Effector memory CD4-positive, alpha-beta T cell (primary cell): Measurements from ENCODE around the gene CTNNBL1.

Experiments used
- DNase-seq, 3 donors: peaks; one replicate each; pipeline ENCODE4 v3.0.0-alpha.2; 2020
- H3K27ac ChIP-seq: 2 replicates; pipeline ENCODE4 v1.7.0; 2013; ENCODE audit warnings: mild to moderate bottlenecking, low read length, moderate library complexity; ENCODE audit not compliant: insufficient read depth, poor library complexity, severe bottlenecking
- H3K27me3 ChIP-seq: replicated peaks from 2 replicates; pipeline ENCODE4 v1.7.0; 2013; ENCODE audit warnings: mild to moderate bottlenecking, low read length; ENCODE audit not compliant: insufficient read depth, control insufficient read depth, poor library complexity, severe bottlenecking
- H3K36me3 ChIP-seq: 2 replicates; pipeline ENCODE4 v1.7.0; 2013; ENCODE audit warnings: mild to moderate bottlenecking, low read length, moderate library complexity; ENCODE audit not compliant: control insufficient read depth, insufficient read depth
- H3K4me1 ChIP-seq: 2 replicates; pipeline ENCODE4 v1.7.0; 2013; ENCODE audit warnings: low read length, mild to moderate bottlenecking; ENCODE audit not compliant: control insufficient read depth, insufficient read depth, poor library complexity, severe bottlenecking
- H3K4me3 ChIP-seq: 2 replicates; pipeline ENCODE4 v1.7.0; 2013; ENCODE audit warnings: low read length, low read depth, mild to moderate bottlenecking; ENCODE audit not compliant: insufficient read depth, poor library complexity, severe bottlenecking
- H3K9me3 ChIP-seq: 2 replicates; pipeline ENCODE4 v1.7.0; 2013; ENCODE audit warnings: mild to moderate bottlenecking, low read length, moderate library complexity; ENCODE audit not compliant: control insufficient read depth

Gene CTNNBL1

DNA sequence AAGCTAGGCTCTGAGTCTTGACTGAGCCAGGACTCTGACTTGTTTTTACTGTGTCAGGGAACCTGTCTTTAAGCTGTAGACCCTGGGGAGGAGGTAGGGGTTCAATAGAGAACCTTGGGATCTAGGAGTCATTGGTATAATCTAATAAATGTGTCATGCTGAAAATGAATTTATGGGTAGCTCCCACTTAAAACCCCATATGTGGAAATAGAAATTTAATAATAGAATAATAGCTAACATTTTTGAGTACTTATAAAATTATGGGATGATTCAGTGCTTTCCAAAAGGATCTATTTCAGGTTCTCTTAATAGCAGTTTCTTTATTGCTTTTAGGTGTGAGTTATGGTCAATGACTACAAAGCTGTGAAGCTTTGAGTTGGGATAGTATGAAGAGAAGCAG, 41.7 kb downstream of the CTNNBL1 start:
- Histone ChIP-seq H3K27me3 (no peaks in the 10 kb centered on the region), H3K4me1 (no peaks in the 10 kb centered on the region), H3K4me3 (no peak overlapping the region), H3K9me3 (no peaks in the 10 kb centered on the region), H3K27ac (no peak overlapping the region), H3K36me3 (peaks cover 38% of the 10 kb centered on the region)
- no peak for DNase-seq

- Histone ChIP-seq H3K27me3 (no peaks in the 10 kb centered on the region), H3K36me3 (peaks cover 38% of the 10 kb centered on the region), H3K4me1 (no peaks in the 10 kb centered on the region), H3K9me3 (no peaks in the 10 kb centered on the region), H3K4me3 (no peak overlapping the region), H3K27ac (no peak overlapping the region)
- no peak for DNase-seq
Measured at GRCh38 chr20:37736132-37736531, 42.3 kb downstream of the CTNNBL1 start.

GRCh38 chr20:37737826-37738420, 44.1 kb downstream of the CTNNBL1 start:
- no peak for DNase-seq
- H3K9me3 ChIP-seq: no peaks in the 10 kb centered on the region
- H3K27me3 ChIP-seq: no peaks in the 10 kb centered on the region
- no peaks in the 10 kb centered on the region for H3K4me1 ChIP-seq
- no peak overlapping the region for H3K27ac ChIP-seq
- peaks cover 38% of the 10 kb centered on the region for H3K36me3 ChIP-seq
- H3K4me3 ChIP-seq: no peak overlapping the region

GRCh38 chr20:37741055-37741454, 47.2 kb downstream of the CTNNBL1 start:
- no peak overlapping the region for H3K4me3 ChIP-seq
- H3K36me3 ChIP-seq: peaks cover 25% of the 10 kb centered on the region
- H3K4me1 ChIP-seq: no peaks in the 10 kb centered on the region
- H3K27me3 ChIP-seq: no peaks in the 10 kb centered on the region
- H3K9me3 ChIP-seq: no peaks in the 10 kb centered on the region
- DNase-seq: no peak
- no peak overlapping the region for H3K27ac ChIP-seq

DNA sequence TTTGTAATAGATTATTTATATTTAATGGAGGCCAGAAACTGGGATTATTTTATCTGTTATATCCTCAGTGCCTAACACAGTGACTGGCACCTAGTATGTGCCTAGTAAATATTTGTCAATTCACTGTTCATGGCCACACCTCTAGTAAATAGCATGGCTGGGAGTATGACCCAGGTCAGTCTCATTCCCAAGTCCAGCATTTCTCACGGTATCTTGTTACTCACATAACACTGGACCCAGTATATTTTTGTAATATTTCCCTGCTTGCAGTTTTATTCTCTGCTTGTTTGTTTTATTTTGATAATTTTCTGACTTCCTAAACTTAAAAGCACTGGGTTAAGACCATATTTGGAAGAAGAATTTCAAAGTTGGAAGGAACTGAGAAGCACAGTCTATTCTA, 47.7 kb downstream of the CTNNBL1 start:
- Histone ChIP-seq H3K27me3 (no peaks in the 10 kb centered on the region), H3K27ac (no peak overlapping the region), H3K4me1 (no peaks in the 10 kb centered on the region), H3K4me3 (no peak overlapping the region), H3K36me3 (peaks cover 27% of the 10 kb centered on the region), H3K9me3 (no peaks in the 10 kb centered on the region)
- DNase-seq: no peak

GRCh38 chr20:37742131-37742530, 48.3 kb downstream of the CTNNBL1 start:
- H3K4me1 ChIP-seq: no peaks in the 10 kb centered on the region
- H3K36me3 ChIP-seq: peaks cover 30% of the 10 kb centered on the region
- H3K4me3 ChIP-seq: no peak overlapping the region
- H3K27me3 ChIP-seq: no peaks in the 10 kb centered on the region
- no peaks in the 10 kb centered on the region for H3K9me3 ChIP-seq
- DNase-seq: no peak
- no peak overlapping the region for H3K27ac ChIP-seq

DNA sequence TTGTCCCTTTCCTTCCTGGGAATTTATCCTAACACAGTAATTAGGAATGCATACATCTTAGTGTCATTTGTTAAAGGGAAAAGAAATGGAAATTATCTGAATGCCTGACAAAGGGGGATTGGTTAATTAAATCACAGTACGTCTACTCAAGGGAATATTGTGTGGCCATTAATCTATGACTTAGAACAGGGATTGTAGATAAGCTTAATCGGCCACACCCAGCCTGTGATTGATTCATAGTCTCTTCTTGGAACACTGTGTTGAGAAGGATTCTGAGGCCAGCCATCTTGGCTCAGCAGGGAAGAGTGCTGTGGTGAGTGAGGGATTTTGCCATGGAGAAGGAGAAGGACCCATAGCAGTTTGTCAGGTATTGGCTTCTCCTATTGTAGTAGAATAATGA, 50.5 kb downstream of the CTNNBL1 start:
- Histone ChIP-seq H3K9me3 (no peaks in the 10 kb centered on the region), H3K4me1 (no peaks in the 10 kb centered on the region), H3K27me3 (no peaks in the 10 kb centered on the region), H3K4me3 (no peak overlapping the region), H3K36me3 (peaks cover 15% of the 10 kb centered on the region), H3K27ac (no peak overlapping the region)
- no peak for DNase-seq

DNA sequence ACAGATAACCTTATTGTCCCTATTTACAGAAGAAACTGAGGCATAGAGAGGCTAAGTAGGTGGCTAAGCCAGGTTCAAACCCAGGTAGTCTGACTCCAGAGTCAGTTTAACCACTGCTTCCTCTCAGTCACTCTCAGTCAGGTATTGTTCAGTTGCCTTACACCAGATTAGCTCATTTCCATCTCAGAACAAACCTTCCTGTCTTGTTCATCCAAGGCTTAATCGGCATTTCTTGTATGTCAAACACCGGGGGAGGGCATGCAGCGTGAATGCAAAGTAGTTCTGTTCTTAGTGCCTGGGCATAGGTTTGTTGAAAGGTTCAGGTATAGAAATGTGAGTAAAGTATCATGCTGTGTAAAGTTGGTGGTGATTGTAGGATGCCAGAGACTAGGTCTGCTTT, 51.7 kb downstream of the CTNNBL1 start:
- Histone ChIP-seq H3K4me3 (no peak overlapping the region), H3K4me1 (no peaks in the 10 kb centered on the region), H3K27me3 (no peaks in the 10 kb centered on the region), H3K36me3 (peaks cover 15% of the 10 kb centered on the region), H3K9me3 (no peaks in the 10 kb centered on the region), H3K27ac (no peak overlapping the region)
- DNase-seq: no peak

- Histone ChIP-seq H3K27me3 (no peaks in the 10 kb centered on the region), H3K4me3 (no peak overlapping the region), H3K9me3 (no peaks in the 10 kb centered on the region), H3K27ac (no peak overlapping the region), H3K4me1 (no peaks in the 10 kb centered on the region), H3K36me3 (peaks cover 25% of the 10 kb centered on the region)
- DNase-seq: no peak
Measured at GRCh38 chr20:37748015-37748414, 54.2 kb downstream of the CTNNBL1 start.

- Histone ChIP-seq H3K36me3 (peaks cover 26% of the 10 kb centered on the region), H3K27ac (no peak overlapping the region), H3K4me3 (no peak overlapping the region), H3K9me3 (no peaks in the 10 kb centered on the region), H3K27me3 (no peaks in the 10 kb centered on the region), H3K4me1 (no peaks in the 10 kb centered on the region)
- DNase-seq: no peak
Measured at GRCh38 chr20:37749218-37749617, 55.4 kb downstream of the CTNNBL1 start.
